Erythroblast (primary cell): ENCODE results near the gene SMURF2.

Source experiments
- DNase-seq, 2 experiments: peaks; one replicate each; lab custom pipeline; 2025; lab: John Stamatoyannopoulos, UW
- GATA1 ChIP-seq: IDR thresholded peaks from 2 replicates; pipeline ENCODE4 v1.6.1; 2011; ENCODE audit warnings: low read depth, mild to moderate bottlenecking, control low read depth, low read length, moderate library complexity
- POLR2A ChIP-seq: IDR thresholded peaks from 2 replicates; pipeline ENCODE4 v1.6.1; 2011; ENCODE audit warnings: mild to moderate bottlenecking, low read length

SMURF2 gene

GRCh38 chr17:64658931-64659330, 3.2 kb downstream of the SMURF2 start:
- TF ChIP-seq GATA1 (no peak), POLR2A (no peak)
- no peak for DNase-seq

- TF ChIP-seq POLR2A (no peak), GATA1 (no peak)
Observed at GRCh38 chr17:64657610-64658125, 4.4 kb downstream of the SMURF2 start.

GRCh38 chr17:64655704-64656103, 6.4 kb downstream of the SMURF2 start:
- no peak for TF ChIP-seq POLR2A
- no peak for TF ChIP-seq GATA1
- DNase-seq: no peak

More at GRCh38 chr17:64657610-64658125, 4.4 kb downstream of the SMURF2 start:
- DNase-seq: no peak

- TF ChIP-seq POLR2A (no peak), GATA1 (no peak)
- no peak for DNase-seq
Observed at GRCh38 chr17:64653985-64654355, 8.1 kb downstream of the SMURF2 start.

- DNase-seq: no peak
- no peak for TF ChIP-seq GATA1
- TF ChIP-seq POLR2A: no peak
Observed at GRCh38 chr17:64653325-64653984, 8.7 kb downstream of the SMURF2 start.

- peak in 1 of 2 experiments; percentile 48 for DNase-seq
- TF ChIP-seq POLR2A (no peak), GATA1 (no peak)
Observed at GRCh38 chr17:64651889-64652288, 10.2 kb downstream of the SMURF2 start.

- DNase-seq: no peak
- TF ChIP-seq POLR2A (no peak), GATA1 (no peak)
Observed at GRCh38 chr17:64648234-64648633, 13.9 kb downstream of the SMURF2 start.

GRCh38 chr17:64647817-64648216, 14.3 kb downstream of the SMURF2 start:
- no peak for DNase-seq
- TF ChIP-seq POLR2A (no peak), GATA1 (no peak)

GRCh38 chr17:64639516-64639915, 22.6 kb downstream of the SMURF2 start:
- DNase-seq: no peak
- TF ChIP-seq GATA1 (no peak), POLR2A (no peak)

- TF ChIP-seq GATA1 (no peak), POLR2A (no peak)
- DNase-seq: no peak
Observed at GRCh38 chr17:64638552-64639203, 23.4 kb downstream of the SMURF2 start.

GRCh38 chr17:64635647-64636305, 26.3 kb downstream of the SMURF2 start:
- no peak for TF ChIP-seq GATA1
- no peak for TF ChIP-seq POLR2A
- DNase-seq: no peak

GRCh38 chr17:64634218-64634617, 27.9 kb downstream of the SMURF2 start:
- no peak for DNase-seq
- TF ChIP-seq GATA1 (no peak), POLR2A (no peak)

- DNase-seq: no peak
- no peak for TF ChIP-seq GATA1
Observed at GRCh38 chr17:64632606-64633005, 29.5 kb downstream of the SMURF2 start.

GRCh38 chr17:64632194-64632593, 29.9 kb downstream of the SMURF2 start:
- no peak for DNase-seq
- no peak for TF ChIP-seq POLR2A
- TF ChIP-seq GATA1: no peak

- DNase-seq: no peak
- no peak for TF ChIP-seq POLR2A
- no peak for TF ChIP-seq GATA1
Observed at GRCh38 chr17:64630309-64631223, 31.5 kb downstream of the SMURF2 start.
